ENCODE measurements around the gene STYXL1.

STYXL1 gene

GRCh38 chr7:75960372-75960771, 87.4 kb downstream of the STYXL1 start:
- H2AK5ac ChIP-seq (ENCODE audit: low read length) = no peak overlapping the region
- WGBS (ENCODE audit: extremely low coverage, insufficient coverage, low lambda C conversion rate) = no CpG with 5 or more reads among the region's 6 CpGs
- H3K4me2 ChIP-seq (ENCODE audit: low read length) = no peak overlapping the region
- H3K23ac ChIP-seq (ENCODE audit: low read length) = no peak overlapping the region
- H3K27ac ChIP-seq (ENCODE audit: low read depth, low read length) = no peak overlapping the region
- H3K56ac ChIP-seq (ENCODE audit: low read length) = no peak overlapping the region
- H3K4me3 ChIP-seq (ENCODE audit: low read length) = no peak overlapping the region
- H3K4ac ChIP-seq (ENCODE audit: low read depth, low read length) = no peak overlapping the region
- no peak overlapping the region for H2BK15ac ChIP-seq (replicated peaks; ENCODE audit: low read depth)
- H3K9ac ChIP-seq (ENCODE audit: low read length) = no peak overlapping the region
- no peak overlapping the region for H4K8ac ChIP-seq (ENCODE audit: low read depth, low read length)
- no peaks in the 10 kb centered on the region for H3K79me1 ChIP-seq (ENCODE audit: low read length)
- no peaks in the 10 kb centered on the region for H3K27me3 ChIP-seq (ENCODE audit: insufficient read depth, low read length, poor library complexity)
- DNase-seq = no peak
- H2BK120ac ChIP-seq (ENCODE audit: low read depth, low read length) = no peak overlapping the region
- H3K79me2 ChIP-seq (ENCODE audit: control insufficient read depth, insufficient read depth, low read length) = no peaks in the 10 kb centered on the region
- H2BK5ac ChIP-seq (ENCODE audit: low read length) = no peak overlapping the region
- H3K4me1 ChIP-seq (ENCODE audit: control insufficient read depth, low read depth, low read length) = peaks cover 4% of the 10 kb centered on the region
- H3K36me3 ChIP-seq (ENCODE audit: control insufficient read depth, insufficient read depth, low read length) = peaks cover 4% of the 10 kb centered on the region
- H4K5ac ChIP-seq (ENCODE audit: low read length) = no peak overlapping the region
- H3K18ac ChIP-seq (ENCODE audit: low read length) = no peak overlapping the region

GRCh38 chr7:75958802-75959543, 88.8 kb downstream of the STYXL1 start:
- Histone ChIP-seq H3K56ac (ENCODE audit: low read length) (no peak overlapping the region), H3K4me2 (ENCODE audit: low read length) (no peak overlapping the region), H3K27ac (ENCODE audit: low read depth, low read length) (no peak overlapping the region), H3K23ac (ENCODE audit: low read length) (no peak overlapping the region), H3K27me3 (ENCODE audit: insufficient read depth, low read length, poor library complexity) (no peaks in the 10 kb centered on the region), H4K5ac (ENCODE audit: low read length) (no peak overlapping the region), H3K9ac (ENCODE audit: low read length) (no peak overlapping the region), H3K36me3 (ENCODE audit: control insufficient read depth, insufficient read depth, low read length) (peaks cover 7% of the 10 kb centered on the region), H3K4me3 (ENCODE audit: low read length) (no peak overlapping the region), H2AK5ac (ENCODE audit: low read length) (no peak overlapping the region), H3K79me2 (ENCODE audit: control insufficient read depth, insufficient read depth, low read length) (no peaks in the 10 kb centered on the region), H2BK120ac (ENCODE audit: low read depth, low read length) (no peak overlapping the region), H4K8ac (ENCODE audit: low read depth, low read length) (no peak overlapping the region), H3K4ac (ENCODE audit: low read depth, low read length) (no peak overlapping the region), H2BK15ac (replicated peaks; ENCODE audit: low read depth) (no peak overlapping the region), H3K4me1 (ENCODE audit: control insufficient read depth, low read depth, low read length) (peaks cover 4% of the 10 kb centered on the region), H2BK5ac (ENCODE audit: low read length) (no peak overlapping the region), H3K79me1 (ENCODE audit: low read length) (no peaks in the 10 kb centered on the region), H3K18ac (ENCODE audit: low read length) (no peak overlapping the region)
- no peak for DNase-seq
- no CpG with 5 or more reads among the region's 9 CpGs for whole genome bisulfite sequencing (ENCODE audit: extremely low coverage, insufficient coverage, low lambda C conversion rate)

GRCh38 chr7:75957021-75957736, 90.6 kb downstream of the STYXL1 start:
- DNase-seq = peak; percentile 94
- no peaks in the 10 kb centered on the region for H3K79me1 ChIP-seq (ENCODE audit: low read length)
- H3K4me1 ChIP-seq (ENCODE audit: control insufficient read depth, low read depth, low read length) = peaks cover 4% of the 10 kb centered on the region
- H3K9ac ChIP-seq (ENCODE audit: low read length) = peak overlapping the region; percentile 19
- no peak overlapping the region for H3K23ac ChIP-seq (ENCODE audit: low read length)
- no peak overlapping the region for H2BK5ac ChIP-seq (ENCODE audit: low read length)
- H3K27me3 ChIP-seq (ENCODE audit: insufficient read depth, low read length, poor library complexity) = no peaks in the 10 kb centered on the region
- no peak overlapping the region for H2AK5ac ChIP-seq (ENCODE audit: low read length)
- no CpG with 5 or more reads among the region's 16 CpGs for WGBS (ENCODE audit: extremely low coverage, insufficient coverage, low lambda C conversion rate)
- H3K56ac ChIP-seq (ENCODE audit: low read length) = peak overlapping the region; percentile 60
- no peak overlapping the region for H2BK15ac ChIP-seq (replicated peaks; ENCODE audit: low read depth)
- H4K5ac ChIP-seq (ENCODE audit: low read length) = no peak overlapping the region
- H3K4ac ChIP-seq (ENCODE audit: low read depth, low read length) = no peak overlapping the region
- no peak overlapping the region for H2BK120ac ChIP-seq (ENCODE audit: low read depth, low read length)
- no peak overlapping the region for H3K4me2 ChIP-seq (ENCODE audit: low read length)
- H3K18ac ChIP-seq (ENCODE audit: low read length) = no peak overlapping the region
- peaks cover 7% of the 10 kb centered on the region for H3K36me3 ChIP-seq (ENCODE audit: control insufficient read depth, insufficient read depth, low read length)
- peak overlapping the region; percentile 52 for H3K27ac ChIP-seq (ENCODE audit: low read depth, low read length)
- no peak overlapping the region for H3K4me3 ChIP-seq (ENCODE audit: low read length)
- H4K8ac ChIP-seq (ENCODE audit: low read depth, low read length) = no peak overlapping the region
- no peaks in the 10 kb centered on the region for H3K79me2 ChIP-seq (ENCODE audit: control insufficient read depth, insufficient read depth, low read length)

- no peak overlapping the region for H3K27ac ChIP-seq (ENCODE audit: low read depth, low read length)
- peaks cover 4% of the 10 kb centered on the region for H3K4me1 ChIP-seq (ENCODE audit: control insufficient read depth, low read depth, low read length)
- H3K23ac ChIP-seq (ENCODE audit: low read length) = no peak overlapping the region
- DNase-seq = no peak
- peaks cover 7% of the 10 kb centered on the region for H3K36me3 ChIP-seq (ENCODE audit: control insufficient read depth, insufficient read depth, low read length)
- H3K4ac ChIP-seq (ENCODE audit: low read depth, low read length) = no peak overlapping the region
- H2BK5ac ChIP-seq (ENCODE audit: low read length) = no peak overlapping the region
- no peak overlapping the region for H3K4me2 ChIP-seq (ENCODE audit: low read length)
- H3K18ac ChIP-seq (ENCODE audit: low read length) = no peak overlapping the region
- no peak overlapping the region for H4K5ac ChIP-seq (ENCODE audit: low read length)
- H2AK5ac ChIP-seq (ENCODE audit: low read length) = no peak overlapping the region
- no peak overlapping the region for H3K9ac ChIP-seq (ENCODE audit: low read length)
- no peaks in the 10 kb centered on the region for H3K27me3 ChIP-seq (ENCODE audit: insufficient read depth, low read length, poor library complexity)
- no peaks in the 10 kb centered on the region for H3K79me2 ChIP-seq (ENCODE audit: control insufficient read depth, insufficient read depth, low read length)
- H2BK120ac ChIP-seq (ENCODE audit: low read depth, low read length) = no peak overlapping the region
- no peak overlapping the region for H3K4me3 ChIP-seq (ENCODE audit: low read length)
- H4K8ac ChIP-seq (ENCODE audit: low read depth, low read length) = no peak overlapping the region
- H3K56ac ChIP-seq (ENCODE audit: low read length) = no peak overlapping the region
- no peaks in the 10 kb centered on the region for H3K79me1 ChIP-seq (ENCODE audit: low read length)
- 100% methylated on average over 1 of the region's 12 CpGs for WGBS (ENCODE audit: extremely low coverage, insufficient coverage, low lambda C conversion rate)
- H2BK15ac ChIP-seq (replicated peaks; ENCODE audit: low read depth) = no peak overlapping the region
Observed at GRCh38 chr7:75955331-75955955, 92.4 kb downstream of the STYXL1 start.

- Histone ChIP-seq H2AK5ac (ENCODE audit: low read length) (no peak overlapping the region), H3K27me3 (ENCODE audit: insufficient read depth, low read length, poor library complexity) (no peaks in the 10 kb centered on the region), H3K4me2 (ENCODE audit: low read length) (no peak overlapping the region), H3K4me3 (ENCODE audit: low read length) (no peak overlapping the region), H4K8ac (ENCODE audit: low read depth, low read length) (no peak overlapping the region), H2BK15ac (replicated peaks; ENCODE audit: low read depth) (no peak overlapping the region), H3K27ac (ENCODE audit: low read depth, low read length) (no peak overlapping the region), H3K4me1 (ENCODE audit: control insufficient read depth, low read depth, low read length) (peaks cover 4% of the 10 kb centered on the region), H3K79me1 (ENCODE audit: low read length) (peaks cover 3% of the 10 kb centered on the region), H3K56ac (ENCODE audit: low read length) (no peak overlapping the region), H2BK5ac (ENCODE audit: low read length) (no peak overlapping the region), H3K9ac (ENCODE audit: low read length) (no peak overlapping the region), H3K36me3 (ENCODE audit: control insufficient read depth, insufficient read depth, low read length) (peaks cover 7% of the 10 kb centered on the region), H3K4ac (ENCODE audit: low read depth, low read length) (no peak overlapping the region), H3K79me2 (ENCODE audit: control insufficient read depth, insufficient read depth, low read length) (no peaks in the 10 kb centered on the region), H4K5ac (ENCODE audit: low read length) (no peak overlapping the region), H2BK120ac (ENCODE audit: low read depth, low read length) (no peak overlapping the region), H3K23ac (ENCODE audit: low read length) (no peak overlapping the region), H3K18ac (ENCODE audit: low read length) (no peak overlapping the region)
- DNase-seq = no peak
- WGBS (ENCODE audit: extremely low coverage, insufficient coverage, low lambda C conversion rate) = no CpG with 5 or more reads among the region's 11 CpGs
Observed at GRCh38 chr7:75953931-75954330, 93.9 kb downstream of the STYXL1 start.

Data from mesendoderm (in vitro differentiated cells).